GM19395 (cell line): ENCODE data around the gene NOS1AP.

Experiments
- ATAC-seq: cut with Tn5 transposase; IDR thresholded peaks from one replicate; pipeline ENCODE4 v1.9.1; 2021; ENCODE audit warnings: mild to moderate bottlenecking, moderate library complexity; ENCODE audit not compliant: unreplicated experiment

NOS1AP gene

GRCh38 chr1:162214202-162214601 lies 144.7 kb downstream of the NOS1AP start:
- ATAC-seq = no peak

- ATAC-seq = no peak
Observed at GRCh38 chr1:162215902-162216301, 146.4 kb downstream of the NOS1AP start.

GRCh38 chr1:162216604-162217003 lies 147.1 kb downstream of the NOS1AP start:
- no peak for ATAC-seq

GRCh38 chr1:162217706-162218105 lies 148.2 kb downstream of the NOS1AP start:
- no peak for ATAC-seq

- ATAC-seq = no peak
Observed at GRCh38 chr1:162218546-162218945, 149.1 kb downstream of the NOS1AP start.

GRCh38 chr1:162218975-162219374 lies 149.5 kb downstream of the NOS1AP start:
- ATAC-seq = no peak

- no peak for ATAC-seq
Observed at GRCh38 chr1:162219461-162219860, 150.0 kb downstream of the NOS1AP start.

GRCh38 chr1:162220009-162220539 lies 150.6 kb downstream of the NOS1AP start:
- no peak for ATAC-seq

GRCh38 chr1:162222014-162222413 lies 152.5 kb downstream of the NOS1AP start:
- ATAC-seq = no peak

- ATAC-seq = no peak
Observed at GRCh38 chr1:162222730-162223129, 153.2 kb downstream of the NOS1AP start.

- ATAC-seq = no peak
Observed at GRCh38 chr1:162223488-162223887, 154.0 kb downstream of the NOS1AP start.

- ATAC-seq = no peak
Observed at GRCh38 chr1:162224267-162224666, 154.8 kb downstream of the NOS1AP start.

- ATAC-seq = no peak
Observed at GRCh38 chr1:162228586-162228985, 159.1 kb downstream of the NOS1AP start.

GRCh38 chr1:162229549-162229948 lies 160.1 kb downstream of the NOS1AP start:
- ATAC-seq = no peak

- no peak for ATAC-seq
Observed at GRCh38 chr1:162230096-162230495, 160.6 kb downstream of the NOS1AP start.

- ATAC-seq = no peak
Observed at GRCh38 chr1:162230517-162230916, 161.0 kb downstream of the NOS1AP start.

- ATAC-seq = no peak
Observed at GRCh38 chr1:162232034-162232711, 162.7 kb downstream of the NOS1AP start.

GRCh38 chr1:162233066-162233465 lies 163.6 kb downstream of the NOS1AP start:
- no peak for ATAC-seq

- no peak for ATAC-seq
Observed at GRCh38 chr1:162233937-162234336, 164.4 kb downstream of the NOS1AP start.

- no peak for ATAC-seq
Observed at GRCh38 chr1:162234571-162234970, 165.1 kb downstream of the NOS1AP start.

- ATAC-seq = no peak
Observed at GRCh38 chr1:162235241-162235800, 165.8 kb downstream of the NOS1AP start.

- no peak for ATAC-seq
Observed at GRCh38 chr1:162236201-162236600, 166.7 kb downstream of the NOS1AP start.

GRCh38 chr1:162236618-162237017 lies 167.1 kb downstream of the NOS1AP start:
- no peak for ATAC-seq
